Right lobe of liver (tissue), 4 donors: Measurements from ENCODE around the gene NMB.

ENCODE experiments used
- CTCF ChIP-seq, 4 donors: fragments of 200-600 bp in 3 of 4; fragments of 450-650 bp in 1 of 4; IDR thresholded peaks; one replicate each; pipeline versions ENCODE4 v1.5.1 to v1.8.0; 2016 to 2022; ENCODE audit warnings: antibody characterized with exemption in 4 of 4, mild to moderate bottlenecking in 2 of 4
- POLR2A ChIP-seq: fragments of 450-650 bp; IDR thresholded peaks from one replicate; pipeline ENCODE4 v1.6.1; 2017; ENCODE audit warnings: antibody characterized with exemption, mild to moderate bottlenecking
- donor health status: DM: no; HTN: no; CAD: no.
- donor health status: DM: no; HTN: no; CAD: no.
- donor health status: DM: no; HTN: yes; CAD: no.

GRCh38 chr15:84657748-84658079, 285 bp downstream of the NMB start:
- no peak for TF ChIP-seq CTCF (IDR thresholded peaks at IDR 0.05)
- no peak for TF ChIP-seq POLR2A
